Measurements from ENCODE around the gene IFT20.
A peak's percentile ranks its signal among the peaks of the same experiment; 100 is the strongest.

IFT20 gene

GRCh38 chr17:28368915-28369683 is 33.8 kb upstream of the IFT20 start:
- peaks cover 30% of the 10 kb centered on the region for H3K36me3 Mint-ChIP-seq (ENCODE audit: low read depth)
- H3K27me3 Mint-ChIP-seq: no peaks in the 10 kb centered on the region
- no peaks in the 10 kb centered on the region for H3K9me3 Mint-ChIP-seq
- no peak overlapping the region for H3K27ac Mint-ChIP-seq
- H3K4me3 Mint-ChIP-seq: no peak overlapping the region
- no peak for DNase-seq
- peaks cover 21% of the 10 kb centered on the region for H3K4me1 Mint-ChIP-seq (ENCODE audit: low read depth)

GRCh38 chr17:28368306-28368831 is 33.1 kb upstream of the IFT20 start:
- peaks cover 17% of the 10 kb centered on the region for H3K4me1 Mint-ChIP-seq (ENCODE audit: low read depth)
- H3K9me3 Mint-ChIP-seq: no peaks in the 10 kb centered on the region
- no peak overlapping the region for H3K4me3 Mint-ChIP-seq
- peak overlapping the region; percentile 59 for H3K27ac Mint-ChIP-seq
- DNase-seq: no peak
- H3K36me3 Mint-ChIP-seq (ENCODE audit: low read depth): peaks cover 32% of the 10 kb centered on the region
- no peaks in the 10 kb centered on the region for H3K27me3 Mint-ChIP-seq

GRCh38 chr17:28367641-28368305 is 32.5 kb upstream of the IFT20 start:
- Mint-ChIP-seq H3K27me3 (no peaks in the 10 kb centered on the region), H3K36me3 (ENCODE audit: low read depth) (peaks cover 31% of the 10 kb centered on the region), H3K27ac (peak overlapping the region; percentile 59), H3K9me3 (no peaks in the 10 kb centered on the region), H3K4me1 (ENCODE audit: low read depth) (peaks cover 11% of the 10 kb centered on the region), H3K4me3 (no peak overlapping the region)
- no peak for DNase-seq

- DNase-seq: no peak
- no peak overlapping the region for H3K4me3 Mint-ChIP-seq
- H3K4me1 Mint-ChIP-seq (ENCODE audit: low read depth): peaks cover 6% of the 10 kb centered on the region
- no peaks in the 10 kb centered on the region for H3K9me3 Mint-ChIP-seq
- no peaks in the 10 kb centered on the region for H3K27me3 Mint-ChIP-seq
- H3K36me3 Mint-ChIP-seq (ENCODE audit: low read depth): peaks cover 37% of the 10 kb centered on the region
- H3K27ac Mint-ChIP-seq: peak overlapping the region; percentile 51
These were observed 31.3 kb upstream of the IFT20 start for GRCh38 chr17:28366605-28367004.

- no peak overlapping the region for H3K27ac Mint-ChIP-seq
- DNase-seq: no peak
- H3K4me3 Mint-ChIP-seq: no peak overlapping the region
- H3K27me3 Mint-ChIP-seq: no peaks in the 10 kb centered on the region
- peaks cover 48% of the 10 kb centered on the region for H3K36me3 Mint-ChIP-seq (ENCODE audit: low read depth)
- H3K9me3 Mint-ChIP-seq: no peaks in the 10 kb centered on the region
- H3K4me1 Mint-ChIP-seq (ENCODE audit: low read depth): no peaks in the 10 kb centered on the region
These were observed 30.2 kb upstream of the IFT20 start for GRCh38 chr17:28365487-28365886.

- no peak for DNase-seq
- Mint-ChIP-seq H3K4me1 (ENCODE audit: low read depth) (no peaks in the 10 kb centered on the region), H3K4me3 (no peak within 1 kb of the TSS), H3K9me3 (no peaks in the 10 kb centered on the region), H3K27ac (no peak within 1 kb of the TSS), H3K36me3 (ENCODE audit: low read depth) (peaks cover 55% of the 10 kb centered on the region), H3K27me3 (no peaks in the 10 kb centered on the region)
These were observed 29.5 kb upstream of the IFT20 start, which contains the start of gene SEBOX for GRCh38 chr17:28364665-28365363. TSS of gene SEBOX (minus strand) at chr17:28365199. CDS start at chr17:28365151, 48 bp downstream.

- Mint-ChIP-seq H3K27me3 (no peaks in the 10 kb centered on the region), H3K4me3 (no peak overlapping the region), H3K36me3 (ENCODE audit: low read depth) (peaks cover 61% of the 10 kb centered on the region), H3K27ac (peak overlapping the region; percentile 37), H3K9me3 (no peaks in the 10 kb centered on the region), H3K4me1 (ENCODE audit: low read depth) (peaks cover 3% of the 10 kb centered on the region)
- no peak for DNase-seq
These were observed 28.7 kb upstream of the IFT20 start for GRCh38 chr17:28363776-28364650.

GRCh38 chr17:28363186-28363585 is 27.9 kb upstream of the IFT20 start:
- Mint-ChIP-seq H3K4me1 (ENCODE audit: low read depth) (peaks cover 12% of the 10 kb centered on the region), H3K27ac (no peak overlapping the region), H3K36me3 (ENCODE audit: low read depth) (peaks cover 63% of the 10 kb centered on the region), H3K9me3 (no peaks in the 10 kb centered on the region), H3K27me3 (no peaks in the 10 kb centered on the region), H3K4me3 (no peak overlapping the region)
- no peak for DNase-seq

GRCh38 chr17:28357901-28358197 is 22.6 kb upstream of the IFT20 start:
- H3K36me3 Mint-ChIP-seq (ENCODE audit: low read depth): peaks cover 81% of the 10 kb centered on the region
- peaks cover 36% of the 10 kb centered on the region for H3K4me1 Mint-ChIP-seq (ENCODE audit: low read depth)
- H3K9me3 Mint-ChIP-seq: no peaks in the 10 kb centered on the region
- no peak for DNase-seq
- peak overlapping the region; percentile 99 for H3K4me3 Mint-ChIP-seq
- no peaks in the 10 kb centered on the region for H3K27me3 Mint-ChIP-seq
- H3K27ac Mint-ChIP-seq: peak overlapping the region; percentile 97

GRCh38 chr17:28357061-28357900 is 22.0 kb upstream of the IFT20 start, which contains the start of gene POLDIP2:
TSS of gene POLDIP2 (minus strand) at chr17:28357527. CDS start at chr17:28357448, 79 bp downstream.
- Mint-ChIP-seq H3K36me3 (ENCODE audit: low read depth) (peaks cover 82% of the 10 kb centered on the region), H3K4me1 (ENCODE audit: low read depth) (peaks cover 36% of the 10 kb centered on the region), H3K9me3 (no peaks in the 10 kb centered on the region), H3K27me3 (no peaks in the 10 kb centered on the region), H3K4me3 (peak within 1 kb of the TSS; percentile 99), H3K27ac (peak within 1 kb of the TSS; percentile 97)
- peak; percentile 97 for DNase-seq

- H3K4me1 Mint-ChIP-seq (ENCODE audit: low read depth): peaks cover 5% of the 10 kb centered on the region
- H3K36me3 Mint-ChIP-seq (ENCODE audit: low read depth): peaks cover 97% of the 10 kb centered on the region
- DNase-seq: no peak
- H3K27me3 Mint-ChIP-seq: no peaks in the 10 kb centered on the region
- no peaks in the 10 kb centered on the region for H3K9me3 Mint-ChIP-seq
- H3K27ac Mint-ChIP-seq: no peak overlapping the region
- H3K4me3 Mint-ChIP-seq: no peak overlapping the region
These were observed 15.0 kb upstream of the IFT20 start for GRCh38 chr17:28350271-28350670.

- no peaks in the 10 kb centered on the region for H3K27me3 Mint-ChIP-seq
- no peak overlapping the region for H3K27ac Mint-ChIP-seq
- H3K4me1 Mint-ChIP-seq (ENCODE audit: low read depth): no peaks in the 10 kb centered on the region
- H3K36me3 Mint-ChIP-seq (ENCODE audit: low read depth): peaks cover 98% of the 10 kb centered on the region
- no peaks in the 10 kb centered on the region for H3K9me3 Mint-ChIP-seq
- DNase-seq: no peak
- H3K4me3 Mint-ChIP-seq: no peak overlapping the region
These were observed 13.7 kb upstream of the IFT20 start for GRCh38 chr17:28348979-28349378.

GRCh38 chr17:28347261-28347891 is 12.1 kb upstream of the IFT20 start:
- no peaks in the 10 kb centered on the region for H3K9me3 Mint-ChIP-seq
- no peak for DNase-seq
- peaks cover 2% of the 10 kb centered on the region for H3K4me1 Mint-ChIP-seq (ENCODE audit: low read depth)
- no peaks in the 10 kb centered on the region for H3K27me3 Mint-ChIP-seq
- peak overlapping the region; percentile 66 for H3K27ac Mint-ChIP-seq
- H3K36me3 Mint-ChIP-seq (ENCODE audit: low read depth): peaks cover 97% of the 10 kb centered on the region
- H3K4me3 Mint-ChIP-seq: no peak overlapping the region

Measured in activated T-cell treated with anti-CD3 and anti-CD28 coated beads, Interleukin-2, amount 50 U/mL, for 24 hours (primary cell).